GM10266 (cell line): ENCODE results near the gene TUBB1.
A peak's percentile ranks its signal among the peaks of the same experiment; 100 is the strongest.
"Not testable (repeated sequence)": the region's sequence is repeated elsewhere in the genome, so short reads cannot be mapped to it uniquely, and the experiment has no call there.

Experiments
- DNase-seq: peaks from one replicate; pipeline ENCODE4 v3.0.0; 2012; ENCODE audit errors: extremely low spot score
- CTCF ChIP-seq: IDR thresholded peaks from 2 replicates; pipeline ENCODE4 v1.5.1; 2012; ENCODE audit warnings: mild to moderate bottlenecking, low read depth; ENCODE audit not compliant: control insufficient read depth, insufficient read depth; ENCODE audit errors: missing control alignments

Gene TUBB1

GRCh38 chr20:58976061-58976730, 43.0 kb upstream of the TUBB1 start:
- no peak for DNase-seq
- TF ChIP-seq CTCF: no peak

- DNase-seq: no peak
- TF ChIP-seq CTCF: no peak
Measured at GRCh38 chr20:58978351-58979190, 40.7 kb upstream of the TUBB1 start.

DNA sequence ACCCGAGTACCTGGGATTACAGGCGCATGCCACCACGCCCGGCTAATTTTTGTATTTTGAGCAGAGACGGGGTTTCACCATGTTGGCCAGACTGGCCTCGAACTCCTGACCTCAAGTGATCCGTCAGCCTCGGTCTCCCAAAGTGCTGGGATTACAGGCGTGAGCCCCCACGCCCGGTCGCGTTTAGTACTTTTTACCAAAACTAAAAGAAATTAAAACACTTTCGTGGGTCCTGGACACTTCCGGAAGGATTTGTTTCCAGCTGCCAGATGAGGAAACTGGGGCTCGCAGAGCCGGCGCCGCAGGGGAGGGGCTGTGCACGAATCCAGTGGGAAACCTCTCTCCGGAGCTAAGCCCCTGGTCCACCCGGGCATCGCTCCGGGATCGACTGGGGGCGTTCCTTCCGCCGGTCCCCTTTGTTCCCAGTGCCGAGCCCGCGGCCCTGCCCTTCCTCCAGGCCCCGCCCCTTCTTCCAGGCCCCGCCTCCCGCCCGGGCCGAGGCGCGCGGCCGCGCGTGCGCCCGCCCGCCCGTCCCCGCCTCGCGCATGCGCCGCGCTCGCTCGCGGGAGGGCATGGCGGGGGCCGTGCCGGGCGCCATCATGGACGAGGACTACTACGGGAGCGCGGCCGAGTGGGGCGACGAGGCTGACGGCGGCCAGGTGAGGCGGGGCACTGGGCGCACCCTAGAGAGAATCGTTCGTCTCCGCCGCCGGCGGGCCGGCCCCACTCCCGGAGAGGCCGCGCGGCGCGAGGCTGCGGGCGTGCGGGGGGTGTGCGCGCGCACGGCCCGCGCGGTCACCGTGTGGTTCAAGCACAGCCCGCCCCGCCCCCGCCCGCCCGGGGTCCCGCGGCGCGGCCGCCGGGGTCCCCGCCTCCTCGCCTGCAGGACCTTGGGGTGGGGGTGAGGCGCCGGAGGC, 38.3 kb upstream of the TUBB1 start, which contains the start of gene NELFCD:
Gene NELFCD, plus strand, starts transcription at position 546 of the 917 bp plus-strand sequence. Its CDS starts 54 bp downstream, at position 600.
- no peak for TF ChIP-seq CTCF
- peak; percentile 99 for DNase-seq

- no peak for TF ChIP-seq CTCF
- no peak for DNase-seq
Measured at GRCh38 chr20:58981628-58982364, 37.4 kb upstream of the TUBB1 start.

DNA sequence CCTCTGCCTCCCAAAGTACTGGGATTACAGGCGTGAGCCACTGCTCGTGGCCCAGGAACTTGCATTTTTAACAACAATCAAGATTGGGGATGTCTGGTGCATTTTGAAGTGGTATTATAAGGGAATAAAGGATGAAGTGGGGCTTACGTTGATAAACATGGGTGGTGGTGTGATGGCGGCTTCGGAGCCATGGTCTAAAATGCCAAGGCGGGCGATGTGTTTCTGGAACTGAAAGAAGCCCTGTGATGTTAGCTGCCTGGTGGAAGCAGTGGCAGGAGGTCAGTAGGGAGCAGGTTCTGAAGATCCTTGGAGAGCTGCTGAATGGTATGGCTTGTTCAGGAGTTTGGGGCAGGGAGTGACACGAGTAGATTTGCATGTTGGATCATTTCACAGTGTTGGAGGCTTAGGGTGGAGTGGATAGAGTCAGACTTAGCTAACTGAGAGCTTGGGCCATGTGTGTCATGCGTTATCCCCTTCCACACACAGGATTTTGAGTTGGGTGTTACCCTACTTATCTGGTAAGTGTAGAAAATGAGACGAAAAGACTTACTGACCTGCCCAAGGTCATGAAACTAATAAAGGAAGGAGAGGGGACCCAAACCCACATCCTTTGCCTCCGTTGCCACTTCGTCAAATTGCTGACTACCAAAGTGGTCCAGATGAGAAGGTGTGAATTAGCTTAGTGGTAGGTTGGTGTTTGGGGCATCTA, 36.7 kb upstream of the TUBB1 start:
- no peak for TF ChIP-seq CTCF
- DNase-seq: no peak

GRCh38 chr20:58983115-58983468, 36.1 kb upstream of the TUBB1 start:
- not testable (repeated sequence) for DNase-seq

GRCh38 chr20:58984691-58985090, 34.5 kb upstream of the TUBB1 start:
- no peak for DNase-seq
- no peak for TF ChIP-seq CTCF
